Fibroblast of the aortic adventitia (primary cell): ENCODE results near the gene KCTD15. TPM values are rescaled to one million over a fixed set of nuclear protein-coding genes. Genes with fewer than 3 reads are reported as not detected.
"Not testable (repeated sequence)": the region's sequence is repeated elsewhere in the genome, so short reads cannot be mapped to it uniquely, and the experiment has no call there.

Experiments
- DNase-seq: peaks from one replicate; pipeline ENCODE4 v3.0.0-alpha.2; 2010; ENCODE audit warnings: low read depth
- H3K4me3 ChIP-seq: 2 replicates; pipeline ENCODE4 v1.5.1; 2011; ENCODE audit warnings: low read depth, mild to moderate bottlenecking, control low read depth, low read length, moderate library complexity
- total RNA-seq: library from RNA; depleted of rRNA; stranded (reverse); fragments of >200 nt; gene quantifications from 2 replicates; pipeline ENCODE4 v1.2.3, GENCODE V29; 2012; ENCODE audit warnings: low replicate concordance
- TF ChIP-seq, protein P1 (sequence below): IDR thresholded peaks from 2 replicates; pipeline ENCODE4 v1.5.1; 2011; ENCODE audit warnings: mild to moderate bottlenecking, low read length, control low read depth, inconsistent platforms; ENCODE audit not compliant: insufficient read depth

Gene KCTD15
- total RNA-seq, 1 donor = 13.3 TPM

DNA sequence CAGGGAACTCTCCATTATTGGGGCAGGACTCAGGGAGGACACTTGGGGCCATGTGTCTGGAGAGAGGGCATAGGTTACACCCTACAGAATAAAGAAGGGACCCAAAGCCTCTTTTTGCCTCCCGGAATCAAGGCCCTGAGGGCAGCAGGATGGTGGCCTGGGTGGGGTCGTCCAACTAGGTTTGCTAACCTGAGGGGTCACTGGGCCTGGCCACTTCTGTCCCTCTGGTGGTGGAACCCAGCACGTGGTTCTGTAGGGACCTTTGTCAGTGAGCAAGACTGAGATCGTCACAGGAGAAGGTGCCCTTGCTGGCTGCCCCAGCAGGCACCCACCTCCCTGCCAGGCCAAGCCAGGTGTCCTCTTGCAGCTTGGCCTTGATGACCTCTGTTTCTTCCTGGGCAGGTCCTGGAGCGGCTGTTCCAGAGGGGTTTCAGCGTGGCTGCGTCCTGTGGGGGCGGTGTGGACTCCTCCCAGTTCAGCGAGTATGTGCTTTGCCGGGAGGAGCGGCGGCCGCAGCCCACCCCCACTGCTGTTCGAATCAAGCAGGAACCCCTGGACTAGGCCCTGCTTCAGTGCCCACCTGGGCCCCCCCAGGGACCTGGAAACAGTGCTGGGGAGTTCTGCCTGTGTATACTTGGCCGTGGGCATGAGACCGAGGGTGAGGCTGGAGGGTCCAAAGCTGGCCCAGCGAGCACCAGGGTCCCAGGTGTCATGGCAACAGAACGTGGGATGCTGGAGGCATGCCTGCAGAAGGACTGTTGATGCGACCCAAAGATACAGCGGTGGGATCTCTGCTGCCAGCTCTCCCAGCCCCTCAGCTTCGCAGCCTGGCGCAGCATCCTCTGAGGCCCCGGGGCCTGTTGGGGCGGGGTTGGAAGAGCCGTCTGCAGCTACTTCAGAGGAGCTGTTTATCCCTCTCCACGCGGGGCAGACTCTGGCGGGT lies 16.0 kb downstream of the KCTD15 start:
- TF ChIP-seq, protein P1, sequence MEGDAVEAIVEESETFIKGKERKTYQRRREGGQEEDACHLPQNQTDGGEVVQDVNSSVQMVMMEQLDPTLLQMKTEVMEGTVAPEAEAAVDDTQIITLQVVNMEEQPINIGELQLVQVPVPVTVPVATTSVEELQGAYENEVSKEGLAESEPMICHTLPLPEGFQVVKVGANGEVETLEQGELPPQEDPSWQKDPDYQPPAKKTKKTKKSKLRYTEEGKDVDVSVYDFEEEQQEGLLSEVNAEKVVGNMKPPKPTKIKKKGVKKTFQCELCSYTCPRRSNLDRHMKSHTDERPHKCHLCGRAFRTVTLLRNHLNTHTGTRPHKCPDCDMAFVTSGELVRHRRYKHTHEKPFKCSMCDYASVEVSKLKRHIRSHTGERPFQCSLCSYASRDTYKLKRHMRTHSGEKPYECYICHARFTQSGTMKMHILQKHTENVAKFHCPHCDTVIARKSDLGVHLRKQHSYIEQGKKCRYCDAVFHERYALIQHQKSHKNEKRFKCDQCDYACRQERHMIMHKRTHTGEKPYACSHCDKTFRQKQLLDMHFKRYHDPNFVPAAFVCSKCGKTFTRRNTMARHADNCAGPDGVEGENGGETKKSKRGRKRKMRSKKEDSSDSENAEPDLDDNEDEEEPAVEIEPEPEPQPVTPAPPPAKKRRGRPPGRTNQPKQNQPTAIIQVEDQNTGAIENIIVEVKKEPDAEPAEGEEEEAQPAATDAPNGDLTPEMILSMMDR = peak; percentile 1

DNA sequence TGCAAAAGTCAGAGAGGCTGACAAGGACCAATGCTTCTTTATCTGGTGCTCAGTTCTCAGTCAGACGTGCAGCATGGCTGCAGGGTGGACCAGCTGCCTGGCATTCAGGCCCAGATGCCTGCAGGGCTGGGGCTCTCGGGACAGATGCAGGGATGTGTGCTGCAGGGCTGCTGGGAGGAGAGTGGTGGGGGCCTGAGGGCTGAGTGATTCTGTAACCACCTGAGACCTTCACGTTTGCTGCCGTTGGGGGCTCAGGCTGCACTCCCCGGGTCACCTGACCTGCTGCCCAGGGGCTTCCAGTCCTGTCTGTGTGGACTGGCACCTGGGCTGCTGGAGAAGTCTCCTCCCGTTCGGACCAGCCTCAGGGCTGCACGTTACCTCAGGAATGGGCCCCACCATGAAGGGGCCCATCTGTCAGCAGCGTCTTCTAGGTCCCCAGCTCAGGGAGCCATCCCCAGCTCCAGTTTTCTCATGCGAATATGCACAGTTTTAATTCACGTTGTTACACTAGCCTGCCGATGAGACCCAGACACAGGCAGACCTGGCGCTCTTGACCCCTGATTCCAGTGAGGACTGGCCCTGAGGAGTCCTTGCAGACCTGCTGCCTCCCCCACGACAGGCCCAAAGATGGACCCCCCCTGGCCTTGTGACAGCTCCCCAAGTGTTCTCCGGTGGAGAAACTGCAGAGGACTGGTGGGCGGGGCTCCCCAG lies 16.9 kb downstream of the KCTD15 start:
- no peak for DNase-seq
- no peak overlapping the region for H3K4me3 ChIP-seq
- TF ChIP-seq, protein P1 = no peak

More for the DNA sequence above, 16.0 kb downstream of the KCTD15 start:
- DNase-seq = no peak
- H3K4me3 ChIP-seq = no peak overlapping the region

DNA sequence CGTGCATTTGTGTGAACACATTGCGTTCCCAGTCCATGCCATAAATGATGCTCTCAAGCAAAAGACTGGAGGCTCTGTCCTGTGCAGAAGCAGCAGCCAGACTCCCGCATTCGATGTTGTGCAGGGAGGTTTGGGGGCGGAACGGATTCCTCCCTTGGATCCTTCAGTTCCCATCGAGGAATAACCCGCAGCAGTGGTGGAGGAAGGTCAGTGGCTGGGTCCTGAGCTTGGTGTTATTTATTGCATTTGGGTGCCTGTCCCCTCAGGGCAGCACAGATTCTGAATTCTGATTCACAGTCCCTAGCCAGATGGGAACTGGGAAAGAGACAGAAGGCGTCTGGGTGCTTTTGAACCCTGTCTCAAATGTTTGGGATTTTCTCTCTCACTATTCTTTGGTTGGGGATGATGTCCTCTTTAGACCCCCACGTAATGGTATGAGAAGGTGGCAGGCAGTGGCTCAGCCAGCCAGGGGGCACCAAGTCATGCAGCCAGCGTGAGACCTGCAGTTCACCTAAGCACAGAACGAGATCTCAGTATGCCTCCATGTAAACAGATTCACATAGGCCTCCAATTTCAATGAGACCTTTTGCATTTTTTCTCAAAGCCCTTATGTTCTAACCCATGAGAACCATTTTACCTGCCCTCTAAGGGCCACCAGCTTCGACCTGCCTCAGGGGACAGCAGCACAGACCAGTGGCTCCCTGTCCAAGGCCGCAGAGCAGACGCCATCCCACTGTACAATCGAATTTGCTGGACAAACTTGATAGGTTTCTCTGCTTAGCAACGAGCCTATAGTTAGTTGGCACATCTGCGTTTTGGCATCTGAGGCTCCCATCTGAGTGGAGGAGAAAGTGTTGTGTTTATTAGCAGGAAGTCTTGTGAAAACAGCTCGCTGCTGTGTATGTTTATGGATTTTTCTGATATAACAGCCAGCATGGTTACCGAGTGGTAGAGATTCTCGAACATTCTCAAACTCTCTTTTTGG lies 17.8 kb downstream of the KCTD15 start:
- TF ChIP-seq, protein P1 = no peak
- H3K4me3 ChIP-seq = no peak overlapping the region
- no peak for DNase-seq

DNA sequence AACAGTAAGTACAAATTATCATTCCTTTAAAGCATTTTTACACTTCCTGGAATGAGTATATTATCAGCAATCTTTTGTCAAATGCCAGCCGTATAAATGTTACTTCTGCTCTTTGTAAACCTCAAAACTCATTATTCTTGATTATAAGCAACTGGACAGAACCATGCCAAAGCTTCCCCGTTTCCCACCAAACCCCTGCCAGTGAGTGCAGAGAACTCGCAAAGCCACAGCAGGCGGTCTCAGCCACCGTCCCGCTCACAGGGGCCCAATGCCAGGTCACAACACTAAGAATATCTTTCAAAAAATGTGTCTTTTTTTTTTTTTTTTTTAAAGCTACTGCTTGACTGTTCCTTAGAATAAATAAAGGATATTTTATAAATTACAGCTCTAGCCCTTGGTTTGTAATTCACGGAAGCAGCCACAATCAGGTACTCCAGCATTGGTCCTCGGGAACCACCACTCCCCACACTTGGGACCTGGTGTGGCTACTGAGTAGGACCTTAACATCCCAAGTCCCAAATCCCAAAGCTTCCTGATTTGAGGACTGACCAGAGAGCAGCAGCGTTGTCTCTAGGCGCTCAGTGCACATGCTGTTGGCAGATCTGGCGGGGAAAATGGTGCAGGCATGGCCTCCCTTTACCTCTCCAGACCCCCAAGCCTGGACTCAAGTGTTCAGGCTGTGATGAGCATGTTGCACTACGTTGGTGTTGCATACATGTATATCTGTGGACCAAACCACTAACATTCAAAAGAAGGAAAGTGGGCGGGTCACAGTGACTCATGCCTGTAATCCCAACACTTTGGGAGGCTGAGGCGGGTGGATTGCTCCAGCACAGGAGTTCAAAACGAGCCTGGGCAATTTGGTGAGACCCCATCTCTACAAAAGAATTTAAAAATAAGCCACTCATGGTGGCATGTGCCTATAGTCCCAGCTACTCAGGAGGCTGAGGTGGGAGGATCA lies 19.0 kb downstream of the KCTD15 start:
- H3K4me3 ChIP-seq = no peak overlapping the region
- TF ChIP-seq, protein P1 = no peak
- DNase-seq = peak; percentile 33

DNA sequence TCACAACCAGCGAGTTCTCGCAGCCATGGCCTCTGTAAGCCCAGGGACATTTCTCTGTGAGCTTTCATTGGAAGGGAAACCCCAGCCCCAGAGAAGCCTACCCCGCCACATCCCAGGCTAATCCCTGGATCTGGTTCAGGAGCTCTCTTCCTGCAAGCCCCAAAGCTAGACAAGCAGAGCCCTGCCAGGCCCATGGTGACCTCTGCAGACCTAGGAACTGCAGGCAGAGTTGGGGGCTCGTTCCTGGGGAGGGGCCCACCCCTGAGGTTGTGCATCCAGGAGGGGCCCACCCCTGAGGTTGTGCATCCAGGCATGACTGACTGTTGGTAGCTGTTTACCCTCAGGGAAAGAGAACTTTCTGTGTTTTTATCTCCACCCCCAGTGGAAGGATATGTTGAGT lies 21.7 kb downstream of the KCTD15 start:
- TF ChIP-seq, protein P1 = no peak
- H3K4me3 ChIP-seq = no peak overlapping the region
- no peak for DNase-seq

DNA sequence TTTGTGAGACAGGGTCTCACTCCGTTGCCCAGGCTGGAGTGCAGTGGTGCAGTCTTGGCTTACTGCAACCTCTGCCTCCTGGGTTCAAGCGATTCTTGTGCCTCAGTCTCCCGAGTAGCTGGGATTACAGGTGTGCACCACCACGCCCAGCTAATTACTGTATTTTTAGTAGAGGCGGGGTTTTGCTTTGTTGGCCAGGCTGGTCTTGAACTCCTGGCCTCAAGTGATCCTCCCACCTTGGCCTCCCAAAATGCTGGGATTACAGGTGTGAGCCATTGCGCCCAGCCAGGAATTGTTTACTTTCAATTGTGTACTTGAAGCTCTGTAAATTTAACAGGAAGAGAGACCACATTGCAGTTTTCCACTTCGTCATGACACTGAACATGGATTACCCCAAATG lies 22.4 kb downstream of the KCTD15 start:
- not testable (repeated sequence) for DNase-seq, H3K4me3 ChIP-seq
